ENCODE results near the gene MALAT1. TPM values are rescaled to one million over a fixed set of nuclear protein-coding genes. Genes with fewer than 3 reads are reported as not detected.
A peak's percentile ranks its signal among the peaks of the same experiment; 100 is the strongest.

Gene MALAT1
- total and polyA plus RNA-seq, 2 of the 13 experiments (the other 11 are each of a cell fraction or from before 2014, with no cell fraction given) = 143 to 1,237 TPM

GRCh38 chr11:65491614-65492386 lies 7.0 kb upstream of the MALAT1 start (continued):
- TF ChIP-seq CBX5 (CRISPR knock-in tag; IDR thresholded peaks at IDR 0.05; ENCODE audit: borderline replicate concordance) (peak; percentile 31; the same call in 1 of the 2 replicates), BCL6 (CRISPR knock-in tag; IDR thresholded peaks at IDR 0.05) (no peak), MAX (IDR thresholded peaks at IDR 0.05) (0 out of 2 replicates have a peak, but pooled peaks have one; percentile 42), MEIS1 (CRISPR knock-in tag; IDR thresholded peaks at IDR 0.05; ENCODE audit: borderline replicate concordance) (0 out of 2 replicates have a peak, but pooled peaks have one; percentile 26), ARHGAP35 (CRISPR knock-in tag; IDR thresholded peaks at IDR 0.05; ENCODE audit: borderline replicate concordance) (no peak), ELF1 (CRISPR knock-in tag; IDR thresholded peaks at IDR 0.05) (no peak), ZNF713 (CRISPR knock-in tag; IDR thresholded peaks at IDR 0.05) (no peak), HOXA7 (CRISPR knock-in tag; IDR thresholded peaks at IDR 0.05) (no peak), TBX2 (CRISPR knock-in tag; IDR thresholded peaks at IDR 0.05; ENCODE audit: borderline replicate concordance) (peak; percentile 20; the same call in 1 of the 2 replicates), SP5 (CRISPR knock-in tag; IDR thresholded peaks at IDR 0.05; ENCODE audit: borderline replicate concordance, low read depth) (no peak), ZNF569 (CRISPR knock-in tag; IDR thresholded peaks at IDR 0.05; ENCODE audit: borderline replicate concordance) (no peak), ZNF205 (CRISPR knock-in tag; IDR thresholded peaks at IDR 0.05) (no peak), ZSCAN25 (CRISPR knock-in tag; IDR thresholded peaks at IDR 0.05) (no peak), KIAA2018 (CRISPR knock-in tag; IDR thresholded peaks at IDR 0.05; ENCODE audit: borderline replicate concordance) (no peak)
- TF ChIP-seq, protein P1, sequence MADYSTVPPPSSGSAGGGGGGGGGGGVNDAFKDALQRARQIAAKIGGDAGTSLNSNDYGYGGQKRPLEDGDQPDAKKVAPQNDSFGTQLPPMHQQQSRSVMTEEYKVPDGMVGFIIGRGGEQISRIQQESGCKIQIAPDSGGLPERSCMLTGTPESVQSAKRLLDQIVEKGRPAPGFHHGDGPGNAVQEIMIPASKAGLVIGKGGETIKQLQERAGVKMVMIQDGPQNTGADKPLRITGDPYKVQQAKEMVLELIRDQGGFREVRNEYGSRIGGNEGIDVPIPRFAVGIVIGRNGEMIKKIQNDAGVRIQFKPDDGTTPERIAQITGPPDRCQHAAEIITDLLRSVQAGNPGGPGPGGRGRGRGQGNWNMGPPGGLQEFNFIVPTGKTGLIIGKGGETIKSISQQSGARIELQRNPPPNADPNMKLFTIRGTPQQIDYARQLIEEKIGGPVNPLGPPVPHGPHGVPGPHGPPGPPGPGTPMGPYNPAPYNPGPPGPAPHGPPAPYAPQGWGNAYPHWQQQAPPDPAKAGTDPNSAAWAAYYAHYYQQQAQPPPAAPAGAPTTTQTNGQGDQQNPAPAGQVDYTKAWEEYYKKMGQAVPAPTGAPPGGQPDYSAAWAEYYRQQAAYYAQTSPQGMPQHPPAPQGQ (CRISPR knock-in tag; IDR thresholded peaks at IDR 0.05; ENCODE audit: borderline replicate concordance) = no peak
- TF ChIP-seq, protein P2, sequence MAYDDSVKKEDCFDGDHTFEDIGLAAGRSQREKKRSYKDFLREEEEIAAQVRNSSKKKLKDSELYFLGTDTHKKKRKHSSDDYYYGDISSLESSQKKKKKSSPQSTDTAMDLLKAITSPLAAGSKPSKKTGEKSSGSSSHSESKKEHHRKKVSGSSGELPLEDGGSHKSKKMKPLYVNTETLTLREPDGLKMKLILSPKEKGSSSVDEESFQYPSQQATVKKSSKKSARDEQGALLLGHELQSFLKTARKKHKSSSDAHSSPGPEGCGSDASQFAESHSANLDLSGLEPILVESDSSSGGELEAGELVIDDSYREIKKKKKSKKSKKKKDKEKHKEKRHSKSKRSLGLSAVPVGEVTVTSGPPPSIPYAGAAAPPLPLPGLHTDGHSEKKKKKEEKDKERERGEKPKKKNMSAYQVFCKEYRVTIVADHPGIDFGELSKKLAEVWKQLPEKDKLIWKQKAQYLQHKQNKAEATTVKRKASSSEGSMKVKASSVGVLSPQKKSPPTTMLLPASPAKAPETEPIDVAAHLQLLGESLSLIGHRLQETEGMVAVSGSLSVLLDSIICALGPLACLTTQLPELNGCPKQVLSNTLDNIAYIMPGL (CRISPR knock-in tag; IDR thresholded peaks at IDR 0.05; ENCODE audit: borderline replicate concordance in 1 of 2, low read depth in 1 of 2) = peak in 1 of 2 experiments; percentile 46; a peak in 1 of 4 replicates

Data from HepG2 (cell line).